ENCODE data around the gene KCNA10.

DNA sequence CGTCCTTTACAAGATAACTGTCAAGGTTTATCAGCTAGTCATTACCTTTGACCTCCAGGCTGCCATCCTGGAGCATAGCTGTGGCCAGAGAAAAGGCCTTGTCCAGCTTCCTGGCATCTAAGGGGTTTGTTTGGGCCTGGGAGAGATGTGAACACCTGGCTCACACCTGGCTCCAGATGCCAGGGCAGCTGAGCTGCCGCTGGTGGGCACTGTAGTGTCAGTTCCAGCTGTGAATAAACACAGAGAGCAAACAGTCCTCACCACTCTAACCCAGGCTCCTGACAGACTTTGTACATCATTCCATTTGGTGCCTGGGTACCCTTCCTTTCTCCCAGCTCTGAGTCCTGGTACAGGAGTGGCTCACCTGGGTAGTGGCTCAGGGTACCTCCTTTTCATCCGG, 14.3 kb upstream of the KCNA10 start:
- TF ChIP-seq CTCF (conservative IDR thresholded peaks at IDR 0.05; ENCODE audit: low read depth in 2 of 2) (no peak), ZNF114 (CRISPR knock-in tag; IDR thresholded peaks at IDR 0.05) (no peak), EZH2phosphoT487 (IDR thresholded peaks at IDR 0.05; ENCODE audit: unreplicated experiment) (no peak), POLR2AphosphoS5 (IDR thresholded peaks at IDR 0.05; ENCODE audit: low read depth) (no peak)
